ENCODE results near the gene GYPB.
"Not testable (repeated sequence)": the region's sequence is repeated elsewhere in the genome, so short reads cannot be mapped to it uniquely, and the experiment has no call there.

Gene GYPB

GRCh38 chr4:144019277-144019676 is at the start of gene GYPB:
Gene GYPB, minus strand, starts transcription at chr4:144019380. Its CDS starts 93 bp downstream, at chr4:144019287.
- not testable (repeated sequence) for DNase-seq

DNA sequence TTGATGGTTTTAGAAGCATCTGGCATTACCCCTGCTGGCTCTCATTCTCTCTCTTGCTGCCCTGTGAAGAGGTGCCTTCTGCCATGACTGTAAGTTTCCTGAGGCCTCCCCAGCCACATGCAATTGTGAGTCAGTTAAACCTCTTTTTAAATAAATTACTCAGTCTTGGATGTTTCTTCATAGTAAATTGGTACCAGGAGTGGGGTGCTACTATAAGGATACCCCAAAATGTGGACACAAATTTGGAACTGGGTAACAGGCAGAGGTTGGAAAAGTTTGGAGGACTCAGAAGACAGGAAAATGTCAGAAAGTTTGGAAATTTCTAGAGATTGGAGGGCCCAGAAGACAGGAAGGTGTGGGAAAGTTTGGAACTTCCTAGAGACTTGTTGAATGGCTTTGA is 42.4 kb upstream of the GYPB start:
- DNase-seq = not testable (repeated sequence)

DNA sequence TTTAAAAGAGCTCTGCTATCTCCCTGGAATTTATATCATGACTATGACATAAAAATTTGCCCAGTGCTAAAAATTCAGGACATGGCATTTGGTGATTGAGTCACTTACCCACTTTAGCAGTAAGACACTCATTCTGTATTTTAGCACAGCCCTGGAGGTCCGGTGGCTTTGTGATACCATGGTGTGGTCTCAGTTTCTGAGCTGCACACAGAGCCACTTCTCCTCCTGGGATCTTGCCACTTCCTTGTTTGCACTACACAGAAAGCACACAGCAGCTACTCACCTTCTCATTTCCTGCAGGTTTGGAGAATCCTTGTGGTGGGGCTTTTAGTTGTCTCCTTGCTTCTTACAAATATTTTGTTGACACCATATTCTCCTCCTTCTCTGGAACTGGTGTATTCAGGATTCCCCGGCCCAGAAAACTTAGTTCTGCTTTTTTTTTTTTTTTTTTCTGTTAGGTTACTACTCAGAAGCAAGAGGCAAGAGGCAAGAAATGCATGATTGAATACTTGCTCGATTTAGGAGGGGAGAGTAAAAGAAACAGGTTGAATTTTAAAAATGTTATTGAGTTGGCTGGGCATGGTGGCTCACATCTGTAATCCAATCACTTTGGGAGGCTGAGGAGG is 41.2 kb upstream of the GYPB start:
- not testable (repeated sequence) for DNase-seq

DNA sequence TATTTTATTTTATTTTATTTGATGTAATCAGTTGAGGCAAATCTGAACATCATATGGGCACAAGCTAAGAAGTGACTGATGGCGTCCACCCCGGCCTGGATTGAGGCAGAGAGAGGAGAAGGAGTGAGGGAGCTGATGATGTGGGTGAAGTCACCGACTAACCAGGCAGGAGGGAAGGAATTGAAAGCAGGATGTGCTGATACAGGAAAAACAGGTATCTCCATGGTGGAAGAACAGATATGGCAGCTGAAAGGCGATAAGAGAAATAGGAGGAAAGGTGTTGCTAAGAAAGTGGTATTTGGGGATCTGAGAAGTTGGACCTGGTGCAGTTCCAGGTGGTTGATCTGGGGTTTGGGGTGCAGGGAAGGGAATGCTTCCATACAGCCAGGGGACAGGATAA is 37.6 kb upstream of the GYPB start:
- no peak for DNase-seq

DNA sequence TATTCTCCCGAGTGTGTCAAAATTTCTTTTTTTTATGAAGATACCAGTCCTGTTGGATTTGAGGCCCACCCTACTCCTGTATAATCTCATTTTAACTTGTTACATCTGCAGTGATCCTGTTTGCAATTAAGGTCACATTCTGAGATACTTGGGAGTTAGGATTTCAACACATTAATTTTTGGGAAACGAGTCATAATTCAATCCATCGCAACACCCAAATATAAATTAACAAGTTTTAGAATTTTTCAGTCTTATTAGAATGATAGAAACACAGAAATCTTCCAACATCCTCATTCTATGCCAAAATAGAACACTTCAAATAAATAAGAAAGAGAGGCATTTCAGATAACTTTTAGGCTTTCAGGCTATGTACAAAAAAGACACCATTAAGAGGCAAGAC is 36.2 kb upstream of the GYPB start:
- DNase-seq = not testable (repeated sequence)

GRCh38 chr4:144051494-144051893 is 32.3 kb upstream of the GYPB start:
- DNase-seq = not testable (repeated sequence)

DNA sequence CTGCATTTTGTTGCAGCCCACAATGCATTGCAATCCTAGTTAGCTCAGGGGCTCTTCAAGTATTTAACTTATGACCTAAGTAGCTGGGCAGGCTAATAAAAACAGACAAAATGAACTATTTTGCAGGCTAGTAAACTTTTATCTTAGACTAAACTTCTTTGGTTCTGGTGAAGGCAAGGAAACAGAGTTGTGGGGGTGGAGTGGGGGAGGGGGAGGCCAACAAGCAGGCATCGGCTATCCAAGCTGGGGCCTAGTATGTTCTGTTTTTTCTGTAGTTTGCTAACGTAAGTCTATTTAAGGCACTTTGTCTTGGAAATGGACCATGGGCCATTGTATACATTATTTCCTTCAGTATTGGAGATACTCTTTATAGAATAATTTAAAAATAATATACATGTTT is 31.5 kb upstream of the GYPB start:
- not testable (repeated sequence) for DNase-seq

DNA sequence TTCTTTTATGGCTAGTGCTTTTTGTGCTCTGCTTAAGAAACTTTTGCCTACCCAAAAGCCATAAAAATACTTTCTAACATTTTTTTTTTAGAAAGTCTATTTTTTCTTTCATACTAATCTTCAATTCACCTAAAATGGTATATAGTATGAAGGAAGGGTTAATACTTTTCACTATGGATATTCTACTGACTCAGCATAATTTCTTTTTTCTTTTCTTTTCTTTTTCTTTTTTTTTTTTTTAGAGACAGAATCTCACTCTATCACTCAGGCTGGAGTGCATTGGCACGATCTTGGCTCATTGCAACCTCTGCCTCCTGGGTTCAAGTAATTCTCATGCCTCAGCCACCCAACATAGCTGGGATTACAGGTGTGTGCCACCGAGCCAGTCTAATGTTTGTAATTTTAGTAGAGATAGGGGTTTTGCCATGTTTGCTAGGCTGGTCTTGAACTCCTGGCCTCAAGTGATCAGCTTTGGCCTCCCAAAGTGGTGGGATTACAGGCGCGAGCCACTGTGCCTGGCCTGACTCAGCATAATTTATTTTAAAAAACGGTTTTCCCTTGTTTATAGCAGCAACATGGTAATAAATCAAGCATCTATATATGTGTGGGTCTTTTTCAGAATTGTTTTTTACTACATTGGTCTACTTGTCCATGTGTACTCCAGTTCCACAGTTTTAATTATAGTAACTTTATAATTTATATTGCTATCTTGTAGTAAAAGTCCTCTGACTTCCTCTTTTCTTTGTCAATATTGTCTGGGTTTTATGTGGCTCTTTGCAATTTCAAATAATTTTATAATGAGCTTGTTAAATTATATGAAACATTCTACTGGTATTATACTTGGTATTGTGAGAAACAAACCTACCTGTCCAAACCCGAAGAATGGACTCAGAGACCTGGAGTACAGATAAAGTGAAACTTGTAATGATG is 30.6 kb upstream of the GYPB start:
- not testable (repeated sequence) for DNase-seq

DNA sequence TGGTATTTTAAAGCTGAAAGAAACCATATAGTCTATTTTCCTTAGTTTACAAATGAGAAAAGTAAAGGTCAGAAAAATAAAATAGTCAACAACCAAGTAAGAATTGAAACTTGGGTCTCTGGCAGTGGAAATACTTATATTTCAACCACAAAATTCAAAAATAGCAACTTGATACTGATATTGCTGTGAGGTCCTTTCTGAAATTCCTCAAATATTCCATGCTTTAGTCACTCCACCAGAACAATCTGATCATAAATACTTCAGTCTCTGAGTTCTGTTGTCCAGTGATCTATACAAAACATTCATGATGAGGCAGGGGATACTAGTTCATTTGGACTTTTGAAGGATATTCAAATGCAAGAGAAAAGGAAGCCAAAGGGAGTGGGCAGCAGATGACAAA is 25.8 kb upstream of the GYPB start:
- not testable (repeated sequence) for DNase-seq

GRCh38 chr4:144032580-144032979 is 13.4 kb upstream of the GYPB start:
- not testable (repeated sequence) for DNase-seq

- DNase-seq = not testable (repeated sequence)
Measured at GRCh38 chr4:144031875-144032274, 12.7 kb upstream of the GYPB start.

GRCh38 chr4:144031369-144031768 is 12.2 kb upstream of the GYPB start:
- not testable (repeated sequence) for DNase-seq

DNA sequence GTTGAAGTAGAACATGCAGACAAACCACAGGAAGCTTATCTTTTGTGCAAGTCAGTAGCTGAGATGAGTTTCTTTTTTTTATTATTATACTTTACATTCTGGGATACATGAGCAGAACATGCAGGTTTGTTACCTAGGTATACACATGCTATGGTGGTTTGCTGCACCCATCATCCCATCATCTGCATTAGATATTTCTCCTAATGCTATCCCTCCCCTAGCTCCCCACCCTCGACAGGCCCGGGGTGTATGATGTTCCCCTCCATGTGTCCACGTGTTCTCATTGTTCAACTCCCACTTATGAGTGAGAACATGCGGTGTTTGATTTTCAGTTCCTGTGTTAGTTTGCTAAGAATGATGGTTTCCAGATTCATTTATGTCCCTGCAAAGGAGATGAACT is 11.5 kb upstream of the GYPB start:
- not testable (repeated sequence) for DNase-seq

GRCh38 chr4:144026682-144027081 is 7.5 kb upstream of the GYPB start:
- DNase-seq = not testable (repeated sequence)

- not testable (repeated sequence) for DNase-seq
Measured at GRCh38 chr4:144024399-144025053, 5.3 kb upstream of the GYPB start.

DNA sequence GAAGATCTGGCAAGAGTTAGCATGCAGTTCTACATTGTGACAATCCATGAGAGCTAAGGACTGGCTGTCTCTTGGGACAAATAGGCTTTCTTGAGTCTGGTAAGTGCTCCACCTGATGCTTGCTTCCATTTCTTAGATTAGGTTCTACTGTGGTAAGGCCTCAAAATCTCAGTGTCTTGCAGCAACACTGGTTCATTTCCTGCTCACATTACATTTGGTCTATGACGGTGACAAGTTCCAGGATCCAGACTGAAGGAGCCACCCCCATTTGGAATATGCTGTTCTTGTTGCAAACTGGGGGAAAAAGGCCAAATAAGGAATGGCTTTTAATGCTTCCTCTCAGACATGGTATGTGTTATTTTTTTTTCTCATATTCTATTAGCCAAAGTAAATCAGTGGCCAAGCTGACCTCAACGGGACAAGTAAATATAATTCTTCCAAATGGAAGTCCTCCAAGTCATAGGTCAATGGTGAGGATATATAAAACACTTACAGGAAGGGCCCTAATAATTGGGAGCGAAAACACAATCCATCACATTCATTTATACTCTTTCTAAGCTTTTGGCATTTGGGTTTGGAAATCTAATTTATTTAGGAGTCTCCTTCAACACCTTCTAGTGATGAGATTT is 3.7 kb upstream of the GYPB start:
- not testable (repeated sequence) for DNase-seq

- peak; percentile 3 for DNase-seq
Measured at GRCh38 chr4:144021336-144021990, 2.3 kb upstream of the GYPB start.

DNA sequence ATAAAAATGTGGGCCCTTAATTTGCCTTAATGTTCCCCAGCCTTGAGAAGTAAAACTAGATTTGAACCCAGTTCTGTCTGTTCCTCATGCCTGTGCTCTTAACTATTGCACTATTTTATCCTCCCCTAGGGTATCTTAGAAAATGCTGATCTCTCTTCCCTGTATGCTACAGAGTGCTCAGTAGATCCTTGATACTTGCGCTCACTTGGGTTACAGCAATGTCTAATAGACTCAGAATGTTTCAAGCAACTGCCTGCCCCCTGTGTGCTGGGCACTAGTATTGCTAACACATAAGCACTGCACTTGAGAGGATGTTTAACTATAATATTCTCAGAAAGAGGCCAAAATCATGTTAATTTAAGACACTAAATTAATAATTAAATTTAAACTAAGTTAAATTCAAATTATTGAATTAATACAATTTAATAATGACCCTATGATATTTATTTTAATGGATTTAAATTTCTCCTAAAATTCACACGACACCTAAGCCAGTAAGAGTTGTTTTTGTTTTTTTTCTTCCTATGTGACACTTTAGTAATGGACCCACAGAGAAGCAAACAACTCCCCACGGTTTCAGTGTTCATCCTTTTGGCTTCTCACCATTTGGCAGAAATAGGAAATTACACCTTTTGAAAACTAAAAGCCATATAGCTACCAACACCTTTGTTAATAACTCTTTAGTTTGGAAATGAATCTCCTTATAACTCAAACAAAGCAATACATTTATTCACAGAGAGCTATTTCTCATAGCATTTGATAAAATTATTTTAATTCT is 768 bp downstream of the GYPB start:
- DNase-seq = not testable (repeated sequence)

DNA sequence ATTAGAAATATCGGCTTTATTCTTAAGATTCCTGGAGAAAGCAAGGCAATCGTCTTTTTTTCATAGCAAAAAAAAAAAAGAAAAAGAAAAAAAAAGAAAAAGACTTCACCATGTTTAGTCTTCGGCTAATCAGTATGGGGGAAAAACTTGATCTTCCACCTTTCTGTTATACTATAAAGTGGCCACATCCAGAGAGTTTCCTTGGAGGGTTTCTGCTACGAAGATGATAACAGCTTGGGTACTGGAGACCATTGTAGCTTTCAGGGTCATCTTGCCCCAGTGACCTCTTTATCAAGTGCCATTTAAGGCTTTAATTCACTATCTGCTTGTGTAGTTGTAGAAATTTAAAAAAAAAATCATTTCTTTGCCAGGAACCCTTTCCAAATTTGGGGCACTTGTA is 1.9 kb downstream of the GYPB start:
- not testable (repeated sequence) for DNase-seq

DNA sequence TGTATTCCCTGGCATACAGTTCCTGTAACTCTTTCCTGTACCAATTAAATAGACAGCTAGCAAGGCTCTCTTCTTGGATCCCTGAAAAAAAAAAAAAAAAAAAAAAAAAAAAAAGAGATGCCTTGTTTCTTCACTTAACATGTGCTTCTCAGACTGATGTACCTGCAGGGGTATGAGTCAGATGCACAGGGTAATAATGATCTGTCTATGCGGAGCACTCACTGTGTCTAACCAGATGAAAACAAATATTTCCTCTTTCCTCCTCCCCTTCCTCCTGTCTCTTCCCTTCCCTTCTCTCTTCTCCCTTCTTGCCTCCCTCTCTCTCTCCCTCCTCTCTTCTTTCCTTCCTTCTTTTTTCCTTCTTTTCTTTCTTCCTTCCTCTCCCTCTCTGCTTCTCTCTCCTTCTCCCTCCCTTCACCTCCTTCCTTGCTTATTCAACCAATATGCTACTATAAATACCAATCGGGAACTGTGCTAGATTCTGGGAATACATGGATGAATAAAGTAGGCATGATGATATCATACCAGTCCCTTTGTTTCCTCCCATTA is 3.0 kb downstream of the GYPB start:
- DNase-seq = not testable (repeated sequence)

GRCh38 chr4:144014808-144015207 is 4.4 kb downstream of the GYPB start:
- no peak for DNase-seq

Measured in CD4-positive, alpha-beta T cell treated with Interleukin-17A for 1 hour (primary cell).